ENCODE results near the gene SLC19A2. TPM values are rescaled to one million over a fixed set of nuclear protein-coding genes. Genes with fewer than 3 reads are reported as not detected.

The SLC19A2 gene
- total RNA-seq, 1 experiment from 2014 or later, result 12.8 TPM

DNA sequence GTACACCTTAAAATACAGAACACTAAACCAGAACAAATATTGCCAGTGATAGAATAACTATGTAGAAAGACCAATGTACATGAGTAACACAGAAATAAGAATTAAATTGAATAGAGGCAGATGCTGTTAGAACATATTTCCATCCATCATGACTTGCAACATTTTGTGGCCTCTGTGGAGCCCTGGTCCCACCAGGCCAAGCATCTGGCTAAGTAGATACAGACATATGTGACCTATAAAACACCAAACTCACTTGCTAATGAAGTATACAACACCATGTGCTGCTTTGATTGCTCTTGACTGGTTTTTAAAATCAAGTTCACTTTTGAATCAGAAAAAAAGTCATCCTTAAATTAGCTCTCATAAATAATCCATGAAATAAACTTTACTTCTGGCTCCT lies 20.5 kb downstream of the SLC19A2 start:
- Histone ChIP-seq H3K4ac (ENCODE audit: low read depth, low read length) (no peak overlapping the region), H4K5ac (ENCODE audit: insufficient read length, low read depth, low read length) (no peak overlapping the region), H3K14ac (ENCODE audit: insufficient read depth, low read length) (no peak overlapping the region), H3K9me3 (ENCODE audit: control insufficient read depth, low read depth, low read length) (no peaks in the 10 kb centered on the region), H3K79me2 (ENCODE audit: insufficient read depth, low read length) (no peaks in the 10 kb centered on the region), H3K27me3 (ENCODE audit: insufficient read depth, low read length) (no peaks in the 10 kb centered on the region), H3K79me1 (ENCODE audit: insufficient read depth, low read depth, low read length, poor library complexity, severe bottlenecking) (no peaks in the 10 kb centered on the region), H2BK12ac (ENCODE audit: insufficient read length, low read depth, low read length) (no peak overlapping the region), H2BK15ac (ENCODE audit: low read depth, low read length) (no peak overlapping the region), H3K56ac (ENCODE audit: insufficient read length, low read depth, low read length) (no peak overlapping the region), H2BK120ac (ENCODE audit: low read depth, low read length, poor library complexity, severe bottlenecking) (no peak overlapping the region), H2AFZ (ENCODE audit: low read length) (no peak overlapping the region), H2AK5ac (ENCODE audit: insufficient read length, low read length) (no peak overlapping the region), H3T11ph (ENCODE audit: low read length) (no peak overlapping the region), H3K4me1 (ENCODE audit: insufficient read depth, low read length) (no peaks in the 10 kb centered on the region), H4K91ac (ENCODE audit: insufficient read length, low read depth, low read length) (no peak overlapping the region), H3K23me2 (ENCODE audit: insufficient read length, low read depth, low read length, poor library complexity, severe bottlenecking) (peaks cover 3% of the 10 kb centered on the region), H3K27ac (ENCODE audit: insufficient read length, low read depth, low read length) (no peak overlapping the region), H3K18ac (ENCODE audit: insufficient read length, low read depth, low read length) (no peak overlapping the region), H2BK20ac (ENCODE audit: low read depth, low read length, poor library complexity, severe bottlenecking) (no peak overlapping the region), H4K20me1 (ENCODE audit: control insufficient read depth, insufficient read depth, insufficient read length) (no peaks in the 10 kb centered on the region), H3K4me2 (ENCODE audit: insufficient read depth, insufficient read length, low read length) (no peak overlapping the region), H3K23ac (ENCODE audit: insufficient read length, low read depth, low read length) (no peak overlapping the region), H4K8ac (replicated peaks; ENCODE audit: insufficient read length, low read depth, low read length) (no peak overlapping the region), H2BK5ac (ENCODE audit: insufficient read length, low read length) (no peak overlapping the region), H3K9ac (ENCODE audit: extremely low read depth, insufficient read length, low read length) (no peak overlapping the region)
- no peaks in the 10 kb centered on the region for H3K27me3 Mint-ChIP-seq (ENCODE audit: low read depth)
- TF ChIP-seq, protein P1, sequence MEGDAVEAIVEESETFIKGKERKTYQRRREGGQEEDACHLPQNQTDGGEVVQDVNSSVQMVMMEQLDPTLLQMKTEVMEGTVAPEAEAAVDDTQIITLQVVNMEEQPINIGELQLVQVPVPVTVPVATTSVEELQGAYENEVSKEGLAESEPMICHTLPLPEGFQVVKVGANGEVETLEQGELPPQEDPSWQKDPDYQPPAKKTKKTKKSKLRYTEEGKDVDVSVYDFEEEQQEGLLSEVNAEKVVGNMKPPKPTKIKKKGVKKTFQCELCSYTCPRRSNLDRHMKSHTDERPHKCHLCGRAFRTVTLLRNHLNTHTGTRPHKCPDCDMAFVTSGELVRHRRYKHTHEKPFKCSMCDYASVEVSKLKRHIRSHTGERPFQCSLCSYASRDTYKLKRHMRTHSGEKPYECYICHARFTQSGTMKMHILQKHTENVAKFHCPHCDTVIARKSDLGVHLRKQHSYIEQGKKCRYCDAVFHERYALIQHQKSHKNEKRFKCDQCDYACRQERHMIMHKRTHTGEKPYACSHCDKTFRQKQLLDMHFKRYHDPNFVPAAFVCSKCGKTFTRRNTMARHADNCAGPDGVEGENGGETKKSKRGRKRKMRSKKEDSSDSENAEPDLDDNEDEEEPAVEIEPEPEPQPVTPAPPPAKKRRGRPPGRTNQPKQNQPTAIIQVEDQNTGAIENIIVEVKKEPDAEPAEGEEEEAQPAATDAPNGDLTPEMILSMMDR (conservative IDR thresholded peaks at IDR 0.05), result no peak
- no peaks in the 10 kb centered on the region for H3K9me3 Mint-ChIP-seq
- no peak for DNase-seq
- no peak overlapping the region for H3K4me3 Mint-ChIP-seq
- peaks cover 8 to 23% (median 19%) of the 10 kb centered on the region in 3 experiments; a peak in 5 of 7 replicates for H3K36me3 Mint-ChIP-seq (ENCODE audit: insufficient read depth in 1 of 3, low read depth in 3 of 3)
- H3K4me1 Mint-ChIP-seq, result peaks cover 0 to 3% of the 10 kb centered on the region in 2 experiments; a peak in 1 of 4 replicates
- H3K27ac Mint-ChIP-seq, result no peak overlapping the region

Measured in H9 (cell line).